Middle frontal gyrus (tissue), 1 donor: Measurements from ENCODE around the gene PTPN9.
"Not testable (repeated sequence)": the region's sequence is repeated elsewhere in the genome, so short reads cannot be mapped to it uniquely, and the experiment has no call there.

Experiments used
- DNase-seq: peaks from one replicate; pipeline ENCODE4 v3.0.0-alpha.2; 2015; ENCODE audit warnings: low spot score; ENCODE audit errors: extremely low spot score

Gene PTPN9

DNA sequence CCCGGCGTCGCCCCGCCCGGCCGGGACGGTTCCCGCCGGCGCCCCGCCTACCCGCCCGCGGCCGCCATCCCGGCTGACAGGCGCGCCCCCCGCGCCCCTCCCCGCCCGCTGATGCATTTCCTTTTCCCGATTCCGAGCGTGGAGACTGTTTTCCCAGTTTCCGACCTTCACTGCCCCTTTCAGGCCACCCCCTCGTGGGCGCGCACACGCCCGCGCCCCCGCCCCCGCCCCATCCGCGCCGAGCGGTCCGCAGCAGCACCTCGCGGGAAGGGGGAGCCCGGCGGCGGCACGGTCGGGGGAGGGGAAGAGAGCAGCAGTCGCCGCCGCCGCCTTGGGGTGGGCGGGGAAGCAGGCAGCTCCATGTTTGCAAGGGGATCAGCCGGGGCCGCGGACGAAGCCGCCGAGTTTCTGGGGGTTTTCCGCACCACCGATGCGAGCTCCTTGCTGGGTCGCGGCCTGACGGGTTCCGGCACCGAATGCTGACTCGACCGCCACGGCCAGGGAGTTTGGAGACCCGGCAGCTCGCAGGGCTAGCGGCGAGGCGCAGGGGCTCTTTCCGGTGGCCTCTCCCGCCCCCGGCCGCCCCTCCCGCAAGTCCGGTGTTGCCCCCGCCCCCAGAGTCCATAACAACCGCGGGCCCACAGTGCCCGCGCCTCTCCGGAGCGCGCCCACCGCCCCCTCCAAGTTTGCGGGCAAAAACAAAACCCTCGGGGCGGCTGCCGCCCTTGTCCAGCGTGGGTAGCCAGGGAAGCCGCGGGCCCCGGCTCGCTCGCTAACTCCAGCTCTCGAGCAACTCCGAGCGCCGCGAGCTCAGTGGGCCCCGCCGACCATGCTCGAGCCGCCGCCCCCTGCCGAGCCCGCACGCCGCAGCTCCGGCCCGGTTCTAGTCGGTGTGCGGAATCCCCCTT lies 124.4 kb downstream of the PTPN9 start:
- no peak for DNase-seq

DNA sequence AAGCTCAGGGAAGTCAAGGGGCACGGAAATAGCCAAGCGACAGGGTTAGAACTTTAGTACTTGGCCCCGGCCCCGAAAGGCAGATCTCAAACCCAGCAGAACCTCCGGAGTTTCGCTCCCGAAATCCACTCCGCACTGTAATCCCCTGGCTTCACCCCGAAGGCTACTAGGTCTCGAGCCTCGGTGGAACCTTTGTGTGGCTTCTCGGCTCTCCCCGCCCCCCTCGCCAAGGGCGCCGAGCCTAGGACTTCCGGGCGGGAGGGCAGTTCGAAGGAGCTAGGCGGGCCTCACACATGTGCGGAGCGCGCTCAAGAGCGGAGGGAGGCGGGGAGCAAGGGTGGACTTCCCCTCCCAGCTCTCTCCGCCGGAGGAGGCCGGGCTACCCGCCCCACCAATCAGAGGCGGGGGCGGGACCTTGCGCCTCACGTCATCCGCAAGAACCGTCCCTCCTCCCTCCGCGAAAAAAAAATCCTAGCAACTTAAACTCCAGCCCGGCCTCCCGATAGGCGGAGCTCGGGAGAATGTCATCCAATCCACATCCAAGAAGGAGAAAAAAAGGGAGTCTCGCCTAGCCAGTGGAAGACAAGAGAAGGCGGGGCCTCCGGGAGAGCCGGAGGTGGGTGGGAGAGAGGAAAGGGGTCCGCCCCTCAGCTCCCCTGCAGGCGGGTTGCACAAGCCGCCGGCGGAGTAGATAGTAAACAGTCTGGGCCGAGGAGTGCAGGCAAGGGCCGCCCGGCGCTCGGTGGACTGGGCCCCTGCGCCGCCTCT lies 125.2 kb downstream of the PTPN9 start:
- DNase-seq = peak; percentile 97

- no peak for DNase-seq
Measured at GRCh38 chr15:75452865-75453702, 126.0 kb downstream of the PTPN9 start.

DNA sequence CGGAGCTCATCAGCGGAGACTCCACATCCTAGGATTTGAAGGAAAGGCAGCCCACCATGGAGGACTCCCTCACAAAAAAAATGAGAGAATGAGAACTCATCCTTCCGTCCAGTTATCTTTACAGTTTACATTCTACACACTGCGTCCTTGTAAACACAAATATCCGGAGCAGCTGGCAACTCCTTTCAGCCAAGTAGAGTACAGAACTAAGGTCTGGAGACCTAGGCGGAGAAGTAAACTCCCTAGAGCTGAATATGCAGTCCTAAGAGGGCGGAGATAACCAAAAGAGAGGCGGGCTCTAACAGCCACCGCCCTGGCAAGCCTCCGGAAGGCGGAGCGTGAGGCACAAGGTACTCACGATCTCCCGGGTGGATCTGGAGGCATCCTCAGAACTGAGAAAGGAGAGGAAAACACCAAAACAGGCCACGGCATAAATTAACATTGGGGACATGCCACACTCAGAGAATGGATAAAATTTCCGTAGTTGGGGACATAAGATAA lies 126.7 kb downstream of the PTPN9 start:
- DNase-seq = peak; percentile 50

DNA sequence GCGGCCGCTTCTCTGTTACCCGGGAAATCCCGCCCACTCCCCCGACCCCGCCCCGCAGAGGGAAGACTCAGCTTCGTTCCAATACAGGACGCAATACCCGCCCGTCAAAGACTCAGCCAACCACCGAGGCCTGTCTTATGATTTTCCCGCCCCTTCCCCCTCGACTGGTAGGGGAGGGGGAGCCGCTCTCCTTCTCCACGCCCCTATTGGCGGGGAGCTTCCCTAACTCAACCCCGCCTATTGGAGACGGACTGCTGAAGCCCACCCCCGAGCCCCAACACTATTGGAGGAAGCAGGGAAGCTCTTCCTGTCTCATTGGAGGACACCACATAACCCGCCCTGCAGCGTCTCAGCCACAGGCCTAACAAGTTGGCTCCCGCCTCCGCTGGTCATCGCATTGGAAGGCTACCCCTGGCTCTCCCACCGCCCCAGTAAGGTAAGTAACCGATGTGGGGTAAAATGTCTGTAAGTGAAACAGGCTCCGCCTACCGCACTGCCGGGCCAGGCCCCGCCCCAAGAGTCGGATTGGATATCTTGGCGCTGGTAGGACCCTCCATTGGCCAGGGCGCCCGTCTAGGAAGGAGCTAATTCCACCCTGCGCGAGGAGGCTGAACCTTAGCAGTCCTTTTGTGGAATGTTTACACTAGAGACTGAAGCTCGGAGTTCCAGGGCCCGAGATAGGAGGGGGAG lies 127.3 kb downstream of the PTPN9 start, which contains the start of gene SIN3A:
Gene SIN3A, minus strand, starts transcription at position 17 of the 690 bp plus-strand sequence. CDS start 21,315 bp downstream, outside the sequence.
- peak; percentile 99 for DNase-seq

GRCh38 chr15:75451202-75451673 lies 127.9 kb downstream of the PTPN9 start:
- no peak for DNase-seq

DNA sequence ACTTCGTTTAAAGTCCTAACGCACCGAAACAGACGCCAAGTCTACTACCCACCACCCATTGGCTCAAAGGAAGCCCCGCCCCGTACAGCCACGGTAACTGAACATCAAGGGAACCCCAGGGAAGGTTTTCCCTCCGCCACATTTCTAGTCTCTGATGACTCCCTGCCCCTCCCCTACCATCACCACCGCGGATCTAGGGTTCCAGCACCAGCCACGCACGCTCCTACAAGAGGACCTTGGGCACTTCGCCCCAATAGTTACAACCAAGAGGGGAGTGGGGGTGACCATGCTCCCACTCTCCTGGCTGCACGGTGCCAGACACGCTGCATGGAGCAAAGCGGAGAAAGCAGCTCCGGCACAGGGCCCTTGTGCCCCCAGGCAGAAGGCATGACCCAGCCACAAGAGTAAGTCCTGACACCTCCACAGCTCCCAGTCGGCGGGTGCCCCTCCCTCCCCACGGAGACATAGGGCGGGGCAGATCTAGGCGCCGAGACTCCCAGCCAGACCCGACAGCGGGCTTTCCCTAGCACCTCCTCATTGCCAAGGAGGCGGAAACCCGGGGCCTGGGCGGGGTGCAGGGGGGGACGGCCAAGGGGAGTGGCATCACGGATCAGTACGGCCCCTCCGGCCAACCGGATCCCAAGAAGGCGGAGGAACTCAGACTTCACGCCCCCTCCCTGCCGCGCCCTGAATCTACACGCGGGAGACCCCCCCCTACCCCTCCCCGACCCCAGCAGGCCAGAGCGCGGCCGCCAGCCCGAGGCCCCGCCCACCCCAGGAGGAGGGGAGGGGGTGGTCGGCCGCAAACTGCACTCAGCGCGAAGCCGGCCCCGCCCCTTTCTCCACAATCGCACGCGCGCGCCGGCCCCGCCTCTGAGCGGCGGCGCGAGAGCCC lies 128.6 kb downstream of the PTPN9 start:
- peak; percentile 85 for DNase-seq

DNA sequence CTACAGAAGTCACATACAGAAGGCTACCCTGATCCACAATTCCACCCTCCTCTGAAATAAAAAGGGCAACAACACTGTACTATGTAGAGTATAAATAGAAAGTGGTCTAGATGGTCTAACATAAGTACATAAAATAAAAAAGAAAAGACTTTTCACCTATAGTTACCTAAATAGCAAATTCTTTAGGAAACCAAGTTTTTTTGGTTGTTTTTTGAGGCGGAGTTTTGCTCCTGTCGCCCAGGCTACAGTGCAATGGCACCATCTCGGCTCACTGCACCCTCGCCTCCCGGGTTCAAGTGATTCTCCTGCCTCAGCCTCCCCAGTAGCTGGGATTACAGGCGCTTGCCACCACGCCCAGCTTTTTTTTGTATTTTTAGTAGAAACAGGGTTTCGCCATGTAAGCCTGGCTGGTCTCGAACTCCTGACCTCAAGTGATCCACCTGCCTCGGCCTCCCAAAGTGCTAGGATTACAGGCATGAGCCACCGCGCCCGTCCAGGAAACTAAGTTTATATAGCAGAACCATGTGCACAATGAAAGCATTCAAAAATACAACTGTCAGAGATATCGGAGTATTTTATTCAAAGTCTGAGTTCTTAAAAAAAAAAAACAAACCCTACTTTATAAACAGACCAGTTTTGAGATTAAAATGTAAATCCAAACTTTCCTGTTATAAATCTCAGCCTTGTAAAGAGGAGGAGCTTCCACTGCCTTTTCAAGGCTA lies 129.4 kb downstream of the PTPN9 start:
- no peak for DNase-seq

DNA sequence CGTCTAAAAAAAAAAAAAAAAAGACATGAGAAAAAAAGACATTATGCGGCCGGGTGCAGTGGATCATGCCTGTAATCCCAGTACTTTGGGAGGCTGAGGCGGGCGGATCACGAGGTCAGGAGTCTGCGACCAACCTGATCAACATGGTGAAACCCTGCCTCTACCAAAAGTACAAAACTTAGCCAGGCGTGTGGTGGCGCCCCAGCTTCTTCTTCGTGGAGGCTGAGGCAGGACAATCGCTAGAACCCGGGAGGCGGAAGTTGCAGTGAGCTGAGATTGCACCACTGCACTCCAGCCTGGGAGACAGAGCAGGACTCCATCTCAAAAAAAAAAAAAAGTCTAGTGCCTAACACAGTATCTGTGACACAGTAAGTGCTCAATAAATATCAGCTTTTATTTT lies 130.9 kb downstream of the PTPN9 start:
- not testable (repeated sequence) for DNase-seq

DNA sequence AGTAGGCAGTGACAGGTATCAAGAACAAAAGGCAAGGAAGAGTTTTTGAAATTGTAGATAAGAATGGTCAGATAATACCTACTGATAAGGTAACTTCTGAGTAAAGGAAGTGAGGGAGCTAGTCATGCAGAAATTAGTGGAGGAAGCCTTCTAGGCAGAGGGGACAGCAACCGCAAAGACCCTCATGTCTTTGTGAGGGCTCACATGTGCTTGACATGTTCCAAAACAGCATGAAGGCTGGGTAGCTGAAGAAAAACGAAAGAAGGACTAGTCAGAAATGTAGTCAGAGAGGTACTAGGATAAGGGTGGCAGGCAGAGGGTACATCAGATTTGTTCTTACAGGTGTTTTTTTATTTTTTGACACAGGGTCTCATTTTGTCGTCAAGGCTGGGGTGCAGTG lies 133.0 kb downstream of the PTPN9 start:
- no peak for DNase-seq

GRCh38 chr15:75445324-75445723 lies 133.8 kb downstream of the PTPN9 start:
- DNase-seq = not testable (repeated sequence)

GRCh38 chr15:75443972-75444453 lies 135.1 kb downstream of the PTPN9 start:
- not testable (repeated sequence) for DNase-seq

GRCh38 chr15:75437721-75438120 lies 141.4 kb downstream of the PTPN9 start:
- DNase-seq = no peak

- no peak for DNase-seq
Measured at GRCh38 chr15:75436881-75437280, 142.2 kb downstream of the PTPN9 start.

- DNase-seq = no peak
Measured at GRCh38 chr15:75431682-75432081, 147.4 kb downstream of the PTPN9 start.

DNA sequence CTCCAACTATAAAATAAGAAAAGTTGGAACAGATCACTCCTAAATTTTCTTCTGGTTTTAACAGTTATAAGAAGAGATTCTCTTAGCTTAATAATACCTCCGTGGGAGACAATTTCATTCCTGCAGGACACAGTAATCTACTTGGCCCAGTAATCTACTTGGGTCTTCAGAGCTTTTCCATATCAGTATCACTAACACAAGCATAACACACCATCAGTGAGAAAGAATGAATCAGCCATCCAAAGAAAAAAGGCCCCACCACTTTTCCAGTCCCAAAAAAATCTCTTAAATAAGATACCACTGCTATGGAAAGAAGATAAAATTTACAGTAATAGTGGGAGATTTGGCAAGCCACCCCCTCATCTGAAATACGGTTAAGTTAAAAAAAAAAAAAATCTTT lies 147.8 kb downstream of the PTPN9 start:
- DNase-seq = no peak

GRCh38 chr15:75430259-75430658 lies 148.9 kb downstream of the PTPN9 start:
- DNase-seq = no peak

- no peak for DNase-seq
Measured at GRCh38 chr15:75428152-75428551, 151.0 kb downstream of the PTPN9 start.
